K562 (cell line): ENCODE measurements around the gene RHOV. TPM values are rescaled to one million over a fixed set of nuclear protein-coding genes. Genes with fewer than 3 reads are reported as not detected.

Source experiments
- CC2D1A ChIP-seq: fragments of 450-650 bp; IDR thresholded peaks from 2 replicates; pipeline ENCODE4 v1.6.1; 2017; ENCODE audit warnings: mild to moderate bottlenecking
- CHAMP1 ChIP-seq: fragments of 450-650 bp; IDR thresholded peaks from 2 replicates; pipeline ENCODE4 v1.6.1; 2016; ENCODE audit warnings: mild to moderate bottlenecking
- FOXP1 ChIP-seq: sonication (generic); formaldehyde crosslinking; IDR thresholded peaks from 2 replicates; pipeline ENCODE4 v1.8.0; 2022; ENCODE audit warnings: mild to moderate bottlenecking, missing genetic modification reagents
- HNRNPK ChIP-seq: fragments of 200-400 bp; formaldehyde crosslinking; IDR thresholded peaks from one replicate; pipeline ENCODE4 v1.6.1; 2018; ENCODE audit warnings: mild to moderate bottlenecking, low read depth, low read length; ENCODE audit not compliant: poor library complexity, severe bottlenecking
- IRF2 ChIP-seq: sonication (generic); formaldehyde crosslinking; IDR thresholded peaks from 2 replicates; pipeline ENCODE4 v1.8.1; 2022; ENCODE audit warnings: mild to moderate bottlenecking, missing genetic modification reagents
- MAFK ChIP-seq: IDR thresholded peaks from 2 replicates; pipeline ENCODE4 v1.6.1; 2011; ENCODE audit warnings: low read length, improper control_type of control experiment
- MAZ ChIP-seq, 2 experiments: fragments of 450-650 bp in 1 of 2; sonication (generic) in 1 of 2; formaldehyde crosslinking; IDR thresholded peaks in 1 of 2; conservative IDR thresholded peaks in 1 of 2; 2 replicates each; pipeline versions ENCODE4 v1.4.0 to v1.5.0; 2020; ENCODE audit warnings: mild to moderate bottlenecking in 1 of 2, missing genetic modification reagents in 1 of 2
- MTF1 ChIP-seq: fragments of 250-450 bp; sonication (Bioruptor Pico); IDR thresholded peaks from 2 replicates; pipeline ENCODE4 v1.9.0; 2021; ENCODE audit warnings: moderate library complexity, mild to moderate bottlenecking, inconsistent platforms, borderline replicate concordance
- NCOR1 ChIP-seq: fragments of 450-650 bp; IDR thresholded peaks from 2 replicates; pipeline ENCODE4 v1.6.1; 2016; ENCODE audit warnings: mild to moderate bottlenecking, moderate library complexity
- OTX1 ChIP-seq: fragments of 450-650 bp; formaldehyde crosslinking; IDR thresholded peaks from 2 replicates; pipeline ENCODE4 v1.4.0; 2022; ENCODE audit warnings: mild to moderate bottlenecking
- REST ChIP-seq, 2 experiments: fragments of 450-650 bp; formaldehyde crosslinking in 1 of 2; IDR thresholded peaks; 2 replicates each; pipeline versions ENCODE4 v1.4.0 to v1.6.1; 2014 to 2020; ENCODE audit warnings: mild to moderate bottlenecking in 2 of 2, borderline replicate concordance in 1 of 2, low read depth in 1 of 2
- TEAD2 ChIP-seq: fragments of 450-650 bp; IDR thresholded peaks from 2 replicates; pipeline ENCODE4 v1.6.1; 2016; ENCODE audit warnings: missing genetic modification characterization, control low read depth, missing compliant biosample characterization
- ZNF57 ChIP-seq: fragments of 450-650 bp; formaldehyde crosslinking; IDR thresholded peaks from 2 replicates; pipeline ENCODE4 v1.4.0; 2020; ENCODE audit warnings: mild to moderate bottlenecking, moderate library complexity
- polyA plus RNA-seq, 8 experiments: library from polyadenylated mRNA; depleted of rRNA in 4 of 8; stranded (reverse) in 5 of 8; unstranded in 3 of 8; fragments of >200 nt; fragmentation: Nextera tagmentation in 2 of 8; fragmentation: Illumina TruSeq in 1 of 8; extraction: Ambion mirVana in 2 of 8; extraction: Trizol in 1 of 8; gene quantifications; 2 replicates each; pipeline versions ENCODE4 v1.2.1 to v1.2.3, GENCODE V29; 2011 to 2014; ENCODE audit warnings: inconsistent platforms in 1 of 8, missing spikeins in 1 of 8
- total RNA-seq, 7 experiments: library from RNA; depleted of rRNA in 6 of 7; stranded (reverse); fragments of >200 nt in 6 of 7; fragmentation: Illumina TruSeq in 2 of 7; extraction: Trizol in 2 of 7; gene quantifications; 2 replicates each; pipeline versions ENCODE4 v1.2.1 to v1.2.3, GENCODE V29; 2011 to 2021; ENCODE audit warnings: low replicate concordance in 1 of 7
- TF ChIP-seq, protein P1 (sequence below): fragments of 150-350 bp; conservative IDR thresholded peaks from 2 replicates; pipeline ENCODE4 v1.6.1; 2014; ENCODE audit warnings: low read length

Gene RHOV
- total and polyA plus RNA-seq, 9 of the 15 experiments (the other 6 are each of a cell fraction or from before 2014, with no cell fraction given) = 0.08 to 2.0 (median 1.1) TPM

GRCh38 chr15:40825661-40826422 is 48.2 kb downstream of the RHOV start (continued):
- TF ChIP-seq, protein P1, sequence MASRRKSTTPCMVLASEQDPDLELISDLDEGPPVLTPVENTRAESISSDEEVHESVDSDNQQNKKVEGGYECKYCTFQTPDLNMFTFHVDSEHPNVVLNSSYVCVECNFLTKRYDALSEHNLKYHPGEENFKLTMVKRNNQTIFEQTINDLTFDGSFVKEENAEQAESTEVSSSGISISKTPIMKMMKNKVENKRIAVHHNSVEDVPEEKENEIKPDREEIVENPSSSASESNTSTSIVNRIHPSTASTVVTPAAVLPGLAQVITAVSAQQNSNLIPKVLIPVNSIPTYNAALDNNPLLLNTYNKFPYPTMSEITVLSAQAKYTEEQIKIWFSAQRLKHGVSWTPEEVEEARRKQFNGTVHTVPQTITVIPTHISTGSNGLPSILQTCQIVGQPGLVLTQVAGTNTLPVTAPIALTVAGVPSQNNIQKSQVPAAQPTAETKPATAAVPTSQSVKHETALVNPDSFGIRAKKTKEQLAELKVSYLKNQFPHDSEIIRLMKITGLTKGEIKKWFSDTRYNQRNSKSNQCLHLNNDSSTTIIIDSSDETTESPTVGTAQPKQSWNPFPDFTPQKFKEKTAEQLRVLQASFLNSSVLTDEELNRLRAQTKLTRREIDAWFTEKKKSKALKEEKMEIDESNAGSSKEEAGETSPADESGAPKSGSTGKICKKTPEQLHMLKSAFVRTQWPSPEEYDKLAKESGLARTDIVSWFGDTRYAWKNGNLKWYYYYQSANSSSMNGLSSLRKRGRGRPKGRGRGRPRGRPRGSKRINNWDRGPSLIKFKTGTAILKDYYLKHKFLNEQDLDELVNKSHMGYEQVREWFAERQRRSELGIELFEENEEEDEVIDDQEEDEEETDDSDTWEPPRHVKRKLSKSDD = no peak
- TF ChIP-seq FOXP1 (peak; percentile 90), TEAD2 (tag) (peak; percentile 60; the same call in 1 of the 2 replicates), IRF2 (CRISPR knock-in tag) (no peak), ZNF57 (CRISPR knock-in tag) (no peak), NCOR1 (peak; percentile 96), MTF1 (no peak), CC2D1A (peak; percentile 77; the same call in 1 of the 2 replicates), HNRNPK (no peak), CHAMP1 (peak; percentile 86; the same call in 1 of the 2 replicates), REST (IDR thresholded peaks at IDR 0.05; ENCODE audit: borderline replicate concordance) (no peak; the same call in 1 of the 2 replicates), REST (CRISPR knock-in tag; IDR thresholded peaks at IDR 0.05; ENCODE audit: low read depth) (no peak), OTX1 (CRISPR knock-in tag) (no peak), MAFK (no peak), MAZ (CRISPR knock-in tag; conservative IDR thresholded peaks at IDR 0.05 in 1 of 2, IDR thresholded peaks at IDR 0.05 in 1 of 2) (peak in 1 of 2 experiments; percentile 25; a peak in 1 of 4 replicates)
